GM18873 (cell line): ENCODE data around the gene FAM53A.

Experiments used
- ATAC-seq: cut with Tn5 transposase; IDR thresholded peaks from one replicate; pipeline ENCODE4 v1.9.1; 2021; ENCODE audit warnings: mild to moderate bottlenecking, moderate library complexity, moderate number of reproducible peaks; ENCODE audit not compliant: unreplicated experiment, low FRiP score

FAM53A gene

DNA sequence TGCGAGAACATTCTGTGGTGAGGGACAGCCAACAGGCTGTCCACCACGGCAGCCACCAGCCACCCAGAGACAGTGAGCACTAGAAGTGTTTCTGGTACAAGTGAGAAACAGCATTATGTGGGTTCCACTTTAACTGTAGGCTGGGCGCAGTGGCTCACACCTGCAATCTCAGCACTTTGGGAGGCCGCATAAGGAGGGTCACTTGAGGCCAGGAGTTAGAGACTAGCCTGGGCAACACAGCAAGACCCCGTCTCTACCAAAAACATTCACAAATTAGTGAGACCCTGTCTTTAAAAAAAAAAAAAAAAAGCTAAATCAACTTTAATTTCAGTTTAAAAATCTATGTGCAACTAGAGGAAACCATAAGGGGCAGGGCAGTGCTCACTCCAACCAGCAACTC is 20.6 kb downstream of the FAM53A start:
- ATAC-seq, result no peak

- no peak for ATAC-seq
Measured at GRCh38 chr4:1661695-1662094, 22.4 kb downstream of the FAM53A start.

DNA sequence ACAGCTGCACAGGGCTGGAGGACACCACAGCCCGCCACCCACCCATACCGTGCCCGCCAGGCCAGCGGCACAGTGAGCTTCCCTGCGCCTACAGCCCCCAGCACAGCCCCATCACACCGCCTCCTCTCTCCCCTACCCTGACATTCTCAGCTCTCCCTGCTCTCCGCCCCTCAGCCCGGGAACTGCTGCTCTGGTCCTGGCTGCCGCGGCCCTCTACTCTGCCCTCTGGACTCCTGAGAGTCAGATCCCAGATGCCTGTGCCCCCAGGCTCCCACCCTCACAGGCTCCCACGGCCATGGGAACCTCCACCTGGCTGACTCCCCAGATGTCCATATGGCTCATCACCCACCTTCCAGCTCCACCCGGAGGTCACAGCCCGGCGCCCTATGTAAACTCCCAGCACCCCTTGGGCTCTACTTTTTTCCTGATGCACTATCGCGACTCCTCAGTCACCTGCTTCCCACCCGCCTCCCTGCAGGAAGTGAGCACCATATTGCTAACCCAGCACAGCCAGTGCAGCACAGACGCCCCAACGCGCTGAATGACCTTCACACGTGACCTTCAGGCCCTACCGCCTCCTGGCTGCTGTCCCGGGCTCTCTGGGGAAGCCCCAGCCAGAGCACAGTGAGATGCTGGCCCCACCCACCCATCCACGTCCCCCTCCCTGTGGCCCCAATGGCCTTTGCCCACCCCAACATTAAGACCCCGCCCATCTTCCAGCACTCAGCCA is 23.0 kb downstream of the FAM53A start:
- no peak for ATAC-seq

- ATAC-seq, result no peak
Measured at GRCh38 chr4:1659104-1660043, 24.7 kb downstream of the FAM53A start.

- no peak for ATAC-seq
Measured at GRCh38 chr4:1658581-1658980, 25.5 kb downstream of the FAM53A start.

- no peak for ATAC-seq
Measured at GRCh38 chr4:1658146-1658545, 26.0 kb downstream of the FAM53A start.

GRCh38 chr4:1656986-1657385 is 27.1 kb downstream of the FAM53A start:
- no peak for ATAC-seq

- ATAC-seq, result no peak
Measured at GRCh38 chr4:1656132-1656531, 28.0 kb downstream of the FAM53A start.

GRCh38 chr4:1655676-1656075 is 28.4 kb downstream of the FAM53A start:
- ATAC-seq, result no peak

GRCh38 chr4:1655081-1655480 is 29.0 kb downstream of the FAM53A start:
- ATAC-seq, result no peak

DNA sequence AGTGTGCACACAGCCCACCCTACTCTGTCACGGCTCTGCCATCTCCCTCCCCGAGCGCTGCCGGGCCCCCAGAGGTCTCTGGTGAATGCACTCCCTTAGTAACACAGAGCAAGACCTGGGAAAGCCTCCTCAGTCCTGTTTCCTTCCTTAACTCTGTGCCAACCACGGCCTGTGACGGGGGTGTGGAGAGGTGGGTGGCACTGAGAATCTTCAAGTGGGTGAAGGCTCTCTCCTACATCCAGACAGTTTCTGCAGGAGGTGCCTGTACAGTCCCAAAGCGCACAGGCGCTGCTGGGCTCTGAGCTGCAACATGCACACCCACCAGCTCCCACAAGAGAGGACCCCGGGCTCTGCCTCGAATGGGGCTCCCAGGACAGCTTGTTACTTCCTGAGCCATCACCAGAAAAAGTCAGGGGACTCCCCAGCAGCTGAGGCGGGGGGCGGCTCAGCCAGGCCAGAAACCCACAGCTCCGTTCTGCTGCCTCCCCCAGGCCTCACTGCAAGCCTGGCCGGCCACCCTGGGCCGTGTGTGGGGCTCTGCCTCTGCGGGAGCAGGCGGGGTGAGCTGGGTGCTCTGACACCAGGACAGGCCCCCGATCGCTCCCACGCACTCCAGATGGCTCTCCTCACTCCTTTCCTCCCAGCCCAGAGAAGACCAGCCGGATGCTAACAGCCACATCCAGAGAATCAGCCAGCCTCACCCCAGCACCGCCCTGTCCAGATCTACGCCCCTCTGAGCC is 29.7 kb downstream of the FAM53A start:
- no peak for ATAC-seq

DNA sequence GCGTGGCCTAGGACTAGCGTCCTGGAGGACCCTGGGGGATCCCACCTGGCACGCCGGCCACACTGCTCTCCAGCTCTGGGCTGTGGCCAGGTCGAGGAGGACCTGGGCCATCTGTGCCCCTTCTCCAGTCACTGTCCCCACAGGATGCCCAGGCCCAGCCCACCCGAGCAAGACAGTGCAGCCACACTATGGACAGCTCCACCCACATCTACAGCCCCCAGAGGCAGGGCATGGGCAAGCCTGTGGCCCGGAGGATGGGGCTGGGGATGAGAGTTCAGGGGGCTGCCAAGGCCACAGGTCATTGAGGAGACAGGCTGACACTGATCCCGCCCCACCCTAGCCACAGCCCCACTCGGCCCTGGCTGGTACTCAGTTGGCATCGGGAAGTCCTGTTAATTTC is 30.3 kb downstream of the FAM53A start:
- no peak for ATAC-seq

DNA sequence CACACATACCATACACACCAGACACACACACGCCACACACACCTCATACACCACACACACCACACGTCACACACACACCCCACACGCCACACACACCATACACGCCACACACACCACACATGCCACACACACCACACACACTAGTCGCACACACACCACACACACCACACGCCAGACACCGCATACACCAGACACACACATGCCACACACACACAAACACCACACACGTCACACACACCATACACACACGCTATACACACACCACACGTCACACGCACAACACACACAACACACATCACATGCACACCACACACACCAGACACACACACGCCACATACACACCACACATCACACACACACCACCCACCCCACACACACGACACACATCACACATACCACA is 32.0 kb downstream of the FAM53A start:
- no peak for ATAC-seq

DNA sequence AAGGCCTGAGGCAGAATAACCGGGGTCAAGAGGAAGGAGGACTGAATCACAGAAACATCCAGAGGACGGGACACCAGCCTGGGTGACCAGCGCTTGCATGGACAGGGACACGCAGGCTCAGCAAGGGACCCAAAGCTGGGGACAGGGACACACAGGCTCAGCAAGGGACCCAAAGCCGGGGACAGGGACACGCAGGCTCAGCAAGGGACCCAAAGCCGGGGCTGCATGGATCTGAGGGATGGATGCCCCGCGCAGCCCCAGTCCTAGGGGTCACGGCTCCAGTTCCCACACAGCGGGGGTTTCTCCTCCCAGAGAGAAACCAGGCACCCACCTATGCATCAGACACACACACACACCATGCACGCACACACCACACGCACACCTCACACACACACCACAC is 32.5 kb downstream of the FAM53A start:
- ATAC-seq, result no peak

DNA sequence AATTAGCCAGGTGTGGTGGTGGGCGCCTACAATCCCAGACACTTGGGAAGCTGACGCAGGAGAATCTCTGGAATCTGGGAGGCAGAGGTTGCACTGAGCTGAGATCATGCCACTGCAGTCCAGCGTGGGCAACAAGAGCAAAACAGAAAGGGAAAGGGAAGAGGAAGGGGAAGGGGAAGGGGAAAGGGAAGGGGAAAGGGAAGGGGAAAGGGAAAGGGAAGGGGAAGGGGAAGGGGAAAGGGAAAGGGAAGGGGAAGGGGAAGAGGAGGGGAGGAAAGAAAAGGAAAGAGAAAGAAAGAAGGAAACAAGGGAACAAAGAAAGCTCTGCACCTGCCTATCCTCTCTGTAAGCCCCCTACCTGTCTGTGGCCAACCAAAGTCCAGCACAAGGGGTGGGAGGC is 35.2 kb downstream of the FAM53A start:
- ATAC-seq, result no peak

DNA sequence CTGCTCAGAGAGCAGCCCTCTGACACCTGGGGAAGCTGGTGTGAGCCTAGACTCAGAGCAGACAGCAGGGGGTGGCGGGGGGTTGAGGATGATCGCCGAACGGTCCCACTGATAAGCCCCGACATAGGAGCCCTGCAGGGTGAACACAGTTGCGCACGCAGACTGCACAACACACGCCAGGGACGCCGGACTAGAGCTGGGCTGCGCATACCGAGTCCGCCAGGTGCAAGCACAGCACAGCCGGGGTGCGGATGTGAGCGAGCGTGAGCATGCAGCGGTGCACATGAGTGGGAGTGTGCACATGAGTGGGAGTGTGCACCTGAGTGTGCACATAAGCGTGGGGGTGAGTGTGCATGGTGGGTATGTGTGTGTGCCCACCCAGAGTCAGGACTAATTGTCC is 36.7 kb downstream of the FAM53A start:
- ATAC-seq, result no peak

GRCh38 chr4:1646690-1647089 is 37.4 kb downstream of the FAM53A start:
- ATAC-seq, result no peak

GRCh38 chr4:1644891-1645657 is 39.0 kb downstream of the FAM53A start:
- no peak for ATAC-seq

GRCh38 chr4:1643971-1644735 is 40.0 kb downstream of the FAM53A start:
- no peak for ATAC-seq
